NCI-H1436 (cell line): ENCODE results near the gene GJB2.

Source experiments
- DNase-seq: peaks from one replicate; lab custom pipeline; 2025; lab: John Stamatoyannopoulos, UW

The GJB2 gene

GRCh38 chr13:20141238-20142022, 51.3 kb downstream of the GJB2 start:
- no peak for DNase-seq

GRCh38 chr13:20140487-20140886, 52.3 kb downstream of the GJB2 start:
- no peak for DNase-seq

GRCh38 chr13:20137875-20138274, 54.9 kb downstream of the GJB2 start:
- no peak for DNase-seq
